Mesodermal cell (in vitro differentiated cells): ENCODE measurements around the gene TMEM9B. TPM values are rescaled to one million over a fixed set of nuclear protein-coding genes. Genes with fewer than 3 reads are reported as not detected.
"Not testable (repeated sequence)": the region's sequence is repeated elsewhere in the genome, so short reads cannot be mapped to it uniquely, and the experiment has no call there.

ENCODE experiments used
- H3K27ac ChIP-seq: 2 replicates; pipeline ENCODE4 v1.7.0; 2013; ENCODE audit warnings: mild to moderate bottlenecking, low read depth, low read length, moderate library complexity; ENCODE audit not compliant: severe bottlenecking
- H3K36me3 ChIP-seq: 2 replicates; pipeline ENCODE4 v1.7.1; 2013; ENCODE audit warnings: mild to moderate bottlenecking, low read length, moderate library complexity; ENCODE audit not compliant: control insufficient read depth, insufficient read depth
- H3K4me1 ChIP-seq: one replicate; pipeline ENCODE4 v1.7.1; 2013; ENCODE audit warnings: mild to moderate bottlenecking, low read length; ENCODE audit not compliant: insufficient read depth, control insufficient read depth, poor library complexity, severe bottlenecking
- H3K4me3 ChIP-seq: 2 replicates; pipeline ENCODE4 v1.7.0; 2013; ENCODE audit warnings: low read length, control low read depth, mild to moderate bottlenecking; ENCODE audit not compliant: insufficient read depth, poor library complexity, severe bottlenecking; ENCODE audit errors: extremely low read depth
- H3K9me3 ChIP-seq: 2 replicates; pipeline ENCODE4 v1.7.1; 2013; ENCODE audit warnings: mild to moderate bottlenecking, low read length, moderate library complexity; ENCODE audit not compliant: control insufficient read depth
- WGBS, 2 experiments: methylation state at CpG; one replicate each; pipeline ENCODE4 v1.1.5; 2013; ENCODE audit warnings: missing lambda C conversion rate in 2 of 2; ENCODE audit not compliant: insufficient coverage in 2 of 2; 5-methylcytosine and 5-hydroxymethylcytosine counted together
- polyA plus RNA-seq, 2 experiments: library from polyadenylated mRNA; stranded (reverse); fragments of 50-300 nt; gene quantifications; one replicate each; pipeline ENCODE4 v1.2.3, GENCODE V29; 2013

Gene TMEM9B
- polyA plus RNA-seq (2013, experiment 1 of 2): 27.6 TPM
- 24.7 TPM for polyA plus RNA-seq (2013, experiment 2 of 2)

- WGBS, 2 experiments: 0 to 1% methylated on average over 56 to 66 of the region's 67 CpGs
Observed at GRCh38 chr11:8964324-8965320, at the start of gene TMEM9B. Gene TMEM9B, minus strand, starts transcription at chr11:8964442. Its CDS starts 129 bp downstream, at chr11:8964313.

GRCh38 chr11:9013373-9013772 lies 49.1 kb upstream of the TMEM9B start:
- no peak overlapping the region for H3K27ac ChIP-seq
- H3K36me3 ChIP-seq: no peaks in the 10 kb centered on the region
- no peak overlapping the region for H3K4me3 ChIP-seq
- no peaks in the 10 kb centered on the region for H3K9me3 ChIP-seq
- H3K4me1 ChIP-seq: no peaks in the 10 kb centered on the region
- 89 to 96% methylated on average over 4 of the region's 4 CpGs for WGBS, 2 experiments

More at GRCh38 chr11:8964324-8965320, at the start of gene TMEM9B:
- Histone ChIP-seq H3K27ac (peak within 1 kb of the TSS; percentile 83), H3K36me3 (no peaks in the 10 kb centered on the region), H3K9me3 (no peaks in the 10 kb centered on the region), H3K4me3 (peak within 1 kb of the TSS; percentile 76), H3K4me1 (peaks cover 7% of the 10 kb centered on the region)

- not testable (repeated sequence) for H3K4me3 ChIP-seq, H3K9me3 ChIP-seq, H3K4me1 ChIP-seq, H3K27ac ChIP-seq, H3K36me3 ChIP-seq
- no CpG with 5 or more reads among the region's 1 CpG for WGBS, 2 experiments
Observed at GRCh38 chr11:9009538-9009937, 45.3 kb upstream of the TMEM9B start.

- no peak overlapping the region for H3K27ac ChIP-seq
- H3K4me3 ChIP-seq: no peak overlapping the region
- WGBS, 2 experiments: 80% methylated on average over 1 of the region's 1 CpG; no CpG with 5 or more reads in 1 of the 2 experiments
- H3K4me1 ChIP-seq: peaks cover 4% of the 10 kb centered on the region
- no peaks in the 10 kb centered on the region for H3K9me3 ChIP-seq
- H3K36me3 ChIP-seq: no peaks in the 10 kb centered on the region
Observed at GRCh38 chr11:9008661-9009060, 44.4 kb upstream of the TMEM9B start.

GRCh38 chr11:9008011-9008550 lies 43.8 kb upstream of the TMEM9B start:
- Histone ChIP-seq H3K9me3 (no peaks in the 10 kb centered on the region), H3K36me3 (no peaks in the 10 kb centered on the region)
- 75 to 81% methylated on average over 2 to 3 of the region's 3 CpGs for WGBS, 2 experiments

GRCh38 chr11:9005087-9005486 lies 40.8 kb upstream of the TMEM9B start:
- no peak overlapping the region for H3K4me3 ChIP-seq
- 82 to 91% methylated on average over 4 of the region's 4 CpGs for WGBS, 2 experiments

More at GRCh38 chr11:9008011-9008550, 43.8 kb upstream of the TMEM9B start:
- Histone ChIP-seq H3K4me1 (peaks cover 7% of the 10 kb centered on the region), H3K4me3 (no peak overlapping the region), H3K27ac (no peak overlapping the region)

GRCh38 chr11:9004183-9004926 lies 40.1 kb upstream of the TMEM9B start:
- H3K9me3 ChIP-seq: no peaks in the 10 kb centered on the region
- 3 to 4% methylated on average over 54 to 58 of the region's 69 CpGs for WGBS, 2 experiments
- peak overlapping the region; percentile 44 for H3K4me3 ChIP-seq
- peaks cover 30% of the 10 kb centered on the region for H3K4me1 ChIP-seq
- no peaks in the 10 kb centered on the region for H3K36me3 ChIP-seq
- no peak overlapping the region for H3K27ac ChIP-seq

More at GRCh38 chr11:9005087-9005486, 40.8 kb upstream of the TMEM9B start:
- Histone ChIP-seq H3K36me3 (no peaks in the 10 kb centered on the region), H3K4me1 (peaks cover 30% of the 10 kb centered on the region), H3K9me3 (no peaks in the 10 kb centered on the region), H3K27ac (no peak overlapping the region)

- Histone ChIP-seq H3K9me3 (no peaks in the 10 kb centered on the region), H3K27ac (no peak within 1 kb of the TSS)
- WGBS, 2 experiments: 0 to 1% methylated on average over 65 of the region's 83 CpGs
Observed at GRCh38 chr11:9003573-9004182, 39.4 kb upstream of the TMEM9B start, which contains the start of gene NRIP3. Gene NRIP3, minus strand, starts transcription at chr11:9004001. Its CDS starts 66 bp downstream, at chr11:9003935.

GRCh38 chr11:9002920-9003572 lies 38.8 kb upstream of the TMEM9B start:
- Histone ChIP-seq H3K4me1 (peaks cover 30% of the 10 kb centered on the region), H3K9me3 (no peaks in the 10 kb centered on the region), H3K36me3 (no peaks in the 10 kb centered on the region), H3K4me3 (peak overlapping the region; percentile 44), H3K27ac (no peak overlapping the region)
- 2 to 13% methylated on average over 5 to 6 of the region's 8 CpGs for whole genome bisulfite sequencing, 2 experiments

More at GRCh38 chr11:9003573-9004182, 39.4 kb upstream of the TMEM9B start, which contains the start of gene NRIP3:
- Histone ChIP-seq H3K4me1 (peaks cover 30% of the 10 kb centered on the region), H3K4me3 (peak within 1 kb of the TSS; percentile 44), H3K36me3 (no peaks in the 10 kb centered on the region)
